ENCODE measurements around the gene ALDH1B1. TPM values are rescaled to one million over a fixed set of nuclear protein-coding genes. Genes with fewer than 3 reads are reported as not detected.

ALDH1B1 gene
- total and polyA plus RNA-seq, 8 donors, result 0.58 to 68.7 (median 18.6) TPM

GRCh38 chr9:38418366-38418765, 25.9 kb downstream of the ALDH1B1 start:
- intact Hi-C loops (cut with DNase I; ENCODE audit: low total_unique reads), result no loop called here
- no peak for DNase-seq
- no peak overlapping the region for H3K4me3 ChIP-seq
- H3K36me3 ChIP-seq, result no peaks in the 10 kb centered on the region
- no peak overlapping the region for H3K27ac ChIP-seq
- no peak for TF ChIP-seq POLR2AphosphoS5 (IDR thresholded peaks at IDR 0.05)
- H3K27me3 ChIP-seq, result peaks cover 0 to 48% (median 4%) of the 10 kb centered on the region in 3 donors
- WGBS, 5 donors, result 67 to 100% (median 87%) methylated on average over 1 of the region's 1 CpG
- H3K4me1 ChIP-seq, result peaks cover 0 to 7% (median 2%) of the 10 kb centered on the region in 4 donors
- H3K9me3 ChIP-seq, result no peaks in the 10 kb centered on the region

GRCh38 chr9:38419181-38419580, 26.7 kb downstream of the ALDH1B1 start:
- Histone ChIP-seq H3K4me3 (no peak overlapping the region), H3K27me3 (peaks cover 0 to 53% (median 9%) of the 10 kb centered on the region in 3 donors), H3K4me1 (peaks cover 0 to 14% (median 5%) of the 10 kb centered on the region in 4 donors), H3K9me3 (no peaks in the 10 kb centered on the region), H3K27ac (no peak overlapping the region), H3K36me3 (no peaks in the 10 kb centered on the region)
- no peak for DNase-seq
- intact Hi-C loops (cut with DNase I; ENCODE audit: low total_unique reads), result no loop called here
- WGBS, 5 donors, result 66 to 75% (median 72%) methylated on average over 5 of the region's 5 CpGs
- no peak for TF ChIP-seq CTCF (IDR thresholded peaks at IDR 0.05)
- no peak for TF ChIP-seq POLR2A (IDR thresholded peaks at IDR 0.05)
- no peak for TF ChIP-seq POLR2AphosphoS5 (IDR thresholded peaks at IDR 0.05)
- no peak for TF ChIP-seq EP300 (IDR thresholded peaks at IDR 0.05)

GRCh38 chr9:38421498-38422211, 29.2 kb downstream of the ALDH1B1 start:
- no peaks in the 10 kb centered on the region for H3K9me3 ChIP-seq
- WGBS, 5 donors, result 71 to 82% (median 78%) methylated on average over 9 of the region's 9 CpGs
- peaks cover 0 to 61% (median 13%) of the 10 kb centered on the region in 3 donors for H3K27me3 ChIP-seq
- intact Hi-C loops (cut with DNase I; ENCODE audit: low total_unique reads), result no loop called here
- H3K4me3 ChIP-seq, result no peak overlapping the region
- no peak overlapping the region for H3K27ac ChIP-seq
- H3K36me3 ChIP-seq, result no peaks in the 10 kb centered on the region
- no peak for TF ChIP-seq POLR2A (IDR thresholded peaks at IDR 0.05)
- no peak for TF ChIP-seq POLR2AphosphoS5 (IDR thresholded peaks at IDR 0.05)
- no peak for TF ChIP-seq EP300 (IDR thresholded peaks at IDR 0.05)
- TF ChIP-seq CTCF (IDR thresholded peaks at IDR 0.05), result no peak
- DNase-seq, result peak in 1 of 2 donors; percentile 45
- peaks cover 0 to 20% (median 10%) of the 10 kb centered on the region in 4 donors for H3K4me1 ChIP-seq

DNA sequence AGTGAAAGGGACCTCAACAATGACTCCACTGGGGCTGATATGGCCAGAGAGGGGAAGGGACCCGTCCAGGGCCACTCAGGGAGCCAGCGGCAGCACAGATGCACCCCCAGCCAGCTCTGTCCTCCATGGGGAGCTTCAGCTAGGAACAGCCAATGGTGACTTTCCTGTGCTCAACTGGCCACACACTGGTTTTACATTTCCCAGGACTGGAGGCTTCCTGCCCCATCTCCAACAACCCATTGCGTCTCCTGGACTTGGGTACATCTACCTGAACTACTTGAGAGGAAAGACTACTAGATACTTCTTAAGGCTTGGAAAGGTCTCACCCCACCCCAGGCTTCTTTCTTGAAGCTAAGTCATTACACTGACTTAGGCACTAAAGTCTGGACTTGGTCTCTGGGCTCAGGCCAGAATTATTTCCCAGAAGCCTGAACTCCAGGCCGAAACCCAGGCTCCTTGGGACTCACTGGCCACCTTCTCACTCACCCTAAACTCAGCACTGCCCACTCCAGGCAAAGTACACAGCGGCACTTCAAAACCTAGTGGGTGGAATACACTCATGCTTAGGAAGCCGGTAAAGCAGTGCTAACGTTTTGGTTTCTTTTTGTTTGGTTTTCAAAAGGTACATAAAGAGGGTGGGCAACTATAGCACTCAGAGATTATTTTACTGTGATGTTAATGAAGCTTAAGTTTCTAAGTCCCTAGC, 30.2 kb downstream of the ALDH1B1 start:
- peak in 1 of 2 donors; percentile 37 for DNase-seq
- WGBS, 5 donors, result 52 to 73% (median 58%) methylated on average over 7 of the region's 7 CpGs
- no peaks in the 10 kb centered on the region for H3K36me3 ChIP-seq
- H3K4me1 ChIP-seq, result peaks cover 0 to 20% (median 10%) of the 10 kb centered on the region in 4 donors
- no peaks in the 10 kb centered on the region for H3K9me3 ChIP-seq
- H3K27ac ChIP-seq, result no peak overlapping the region
- peaks cover 0 to 67% (median 13%) of the 10 kb centered on the region in 3 donors for H3K27me3 ChIP-seq
- H3K4me3 ChIP-seq, result peak overlapping the region in 2 of 4 donors; percentile 4 to 52
- intact Hi-C loops (cut with DNase I; ENCODE audit: low total_unique reads), result no loop called here
- TF ChIP-seq POLR2A (IDR thresholded peaks at IDR 0.05) (no peak), POLR2AphosphoS5 (IDR thresholded peaks at IDR 0.05) (no peak), CTCF (IDR thresholded peaks at IDR 0.05) (no peak), EP300 (IDR thresholded peaks at IDR 0.05) (no peak)

Measured in stomach (tissue), 9 donors.